PC-3 (cell line): Measurements from ENCODE around the gene CST8.

ENCODE experiments used
- EZH2phosphoT487 ChIP-seq: fragments of 300-600 bp; sonication (generic); IDR thresholded peaks from 2 replicates; pipeline ENCODE4 v1.6.1; 2018; ENCODE audit warnings: mild to moderate bottlenecking, antibody characterized with exemption, low read length, borderline replicate concordance
- TF ChIP-seq, protein P1 (sequence below): fragments of 300-600 bp; sonication (generic); conservative IDR thresholded peaks from 2 replicates; pipeline ENCODE4 v1.5.1; 2017; ENCODE audit warnings: antibody characterized with exemption, low read depth, mild to moderate bottlenecking, low read length

DNA sequence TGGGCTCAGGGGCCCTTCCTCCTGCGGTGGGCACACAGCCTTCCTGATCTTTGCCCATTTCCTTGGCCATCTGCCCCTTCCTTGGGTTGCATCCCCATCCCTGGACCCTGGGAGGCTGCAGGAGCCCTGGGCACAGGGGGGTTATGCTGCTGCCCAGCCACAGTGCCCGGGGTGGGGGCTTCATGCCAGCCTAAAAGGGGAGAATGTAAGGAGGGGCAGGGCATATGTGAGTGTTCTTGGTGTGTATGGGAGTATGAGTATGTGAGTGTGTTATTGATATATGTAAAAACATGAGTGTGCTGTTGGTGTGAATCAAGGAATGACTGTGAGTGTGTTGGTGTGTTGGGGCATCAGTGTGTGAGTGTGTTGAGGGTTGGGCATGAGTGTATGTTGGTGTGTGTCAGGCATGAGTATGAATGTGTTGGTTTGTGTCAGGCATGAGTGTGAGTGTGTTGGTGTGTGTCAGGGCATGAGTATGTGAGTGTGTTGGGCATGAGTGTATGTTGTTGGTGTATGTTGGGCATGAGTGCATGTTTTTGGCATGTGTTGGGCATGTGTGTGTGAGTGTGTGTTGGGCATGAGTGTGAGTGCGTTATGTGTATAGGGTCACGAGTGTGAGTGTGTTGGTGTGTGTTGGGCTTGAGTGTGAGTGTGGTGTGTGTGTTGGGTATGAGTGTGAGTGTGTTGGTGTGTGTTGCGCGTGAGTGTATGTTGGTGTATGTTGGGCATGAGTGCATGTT lies 14.7 kb upstream of the CST8 start:
- TF ChIP-seq, protein P1, sequence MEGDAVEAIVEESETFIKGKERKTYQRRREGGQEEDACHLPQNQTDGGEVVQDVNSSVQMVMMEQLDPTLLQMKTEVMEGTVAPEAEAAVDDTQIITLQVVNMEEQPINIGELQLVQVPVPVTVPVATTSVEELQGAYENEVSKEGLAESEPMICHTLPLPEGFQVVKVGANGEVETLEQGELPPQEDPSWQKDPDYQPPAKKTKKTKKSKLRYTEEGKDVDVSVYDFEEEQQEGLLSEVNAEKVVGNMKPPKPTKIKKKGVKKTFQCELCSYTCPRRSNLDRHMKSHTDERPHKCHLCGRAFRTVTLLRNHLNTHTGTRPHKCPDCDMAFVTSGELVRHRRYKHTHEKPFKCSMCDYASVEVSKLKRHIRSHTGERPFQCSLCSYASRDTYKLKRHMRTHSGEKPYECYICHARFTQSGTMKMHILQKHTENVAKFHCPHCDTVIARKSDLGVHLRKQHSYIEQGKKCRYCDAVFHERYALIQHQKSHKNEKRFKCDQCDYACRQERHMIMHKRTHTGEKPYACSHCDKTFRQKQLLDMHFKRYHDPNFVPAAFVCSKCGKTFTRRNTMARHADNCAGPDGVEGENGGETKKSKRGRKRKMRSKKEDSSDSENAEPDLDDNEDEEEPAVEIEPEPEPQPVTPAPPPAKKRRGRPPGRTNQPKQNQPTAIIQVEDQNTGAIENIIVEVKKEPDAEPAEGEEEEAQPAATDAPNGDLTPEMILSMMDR, result no peak
- no peak for TF ChIP-seq EZH2phosphoT487
